Activated CD8-positive, alpha-beta memory T cell treated with anti-CD3 and anti-CD28 coated beads, Interleukin-2, amount 50 U/mL, for 1 hour (primary cell): Measurements from ENCODE around the gene CHRNA7.
"Not testable (repeated sequence)": the region's sequence is repeated elsewhere in the genome, so short reads cannot be mapped to it uniquely, and the experiment has no call there.

Experiments used
- DNase-seq: peaks from one replicate; pipeline ENCODE4 v3.0.0-alpha.2; 2020; ENCODE audit errors: extremely low read depth

Gene CHRNA7

GRCh38 chr15:32167913-32168312, 137.6 kb downstream of the CHRNA7 start:
- not testable (repeated sequence) for DNase-seq

GRCh38 chr15:32180579-32180978, 150.3 kb downstream of the CHRNA7 start:
- DNase-seq, result not testable (repeated sequence)

GRCh38 chr15:32193780-32194179, 163.5 kb downstream of the CHRNA7 start:
- not testable (repeated sequence) for DNase-seq

- not testable (repeated sequence) for DNase-seq
Measured at GRCh38 chr15:32196206-32196605, 165.9 kb downstream of the CHRNA7 start.

- DNase-seq, result not testable (repeated sequence)
Measured at GRCh38 chr15:32198938-32199337, 168.6 kb downstream of the CHRNA7 start.

- DNase-seq, result not testable (repeated sequence)
Measured at GRCh38 chr15:32209081-32209480, 178.8 kb downstream of the CHRNA7 start.

- no peak for DNase-seq
Measured at GRCh38 chr15:32218666-32219065, 188.4 kb downstream of the CHRNA7 start.
